NT2/D1 (cell line): ENCODE results near the gene MERTK.

Source experiments
- YY1 ChIP-seq: IDR thresholded peaks from 2 replicates; pipeline ENCODE4 v1.6.1; 2011; ENCODE audit not compliant: insufficient read length, insufficient read depth
- ZNF274 ChIP-seq: IDR thresholded peaks from 2 replicates; pipeline ENCODE4 v1.6.1; 2011; ENCODE audit warnings: mild to moderate bottlenecking, low read depth, low read length

DNA sequence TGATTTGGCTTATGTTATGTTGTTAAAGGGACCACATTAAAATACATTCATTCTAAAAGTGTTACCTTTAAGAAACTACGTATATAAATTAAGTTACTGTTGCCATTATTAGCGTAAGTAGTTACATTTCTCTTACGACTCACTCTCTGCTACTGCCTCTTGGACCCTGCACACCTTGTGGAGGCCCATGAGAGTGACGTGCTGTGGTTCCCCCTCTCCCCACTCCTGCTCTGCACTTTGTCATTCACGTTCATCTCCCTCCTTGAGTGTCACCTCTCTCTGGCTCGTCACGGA is 830 bp upstream of the MERTK start:
- TF ChIP-seq YY1 (no peak), ZNF274 (no peak)
